ENCODE results near the gene DIP2A.

- TF ChIP-seq CTCF (IDR thresholded peaks at IDR 0.05; ENCODE audit: borderline replicate concordance, extremely low read depth, low read length, poor library complexity, severe bottlenecking) (no peak), EZH2 (IDR thresholded peaks at IDR 0.05; ENCODE audit: borderline replicate concordance, low read depth, low read length, severe bottlenecking) (no peak)
These were observed 34.1 kb upstream of the DIP2A start for GRCh38 chr21:46424621-46425020.

Measured in DND-41 (cell line).